Measurements from ENCODE around the gene SDK2. TPM values are rescaled to one million over a fixed set of nuclear protein-coding genes. Genes with fewer than 3 reads are reported as not detected.
A peak's percentile ranks its signal among the peaks of the same experiment; 100 is the strongest.

Gene SDK2
- total RNA-seq, 1 donor from 2014 or later: 1.4 TPM

- H3K4me1 ChIP-seq: peaks cover 80% of the 10 kb centered on the region
- no peak overlapping the region for H3K4me3 ChIP-seq
- DNase-seq (no peak), ATAC-seq (no peak)
- H3K27ac ChIP-seq: no peak overlapping the region
- H3K36me3 ChIP-seq: no peaks in the 10 kb centered on the region
- no peaks in the 10 kb centered on the region for H3K27me3 ChIP-seq (ENCODE audit: low read depth)
- no peaks in the 10 kb centered on the region for H3K9me3 ChIP-seq
- no peak for TF ChIP-seq CTCF (IDR thresholded peaks at IDR 0.05)
- intact Hi-C loops (cut with DNase I): no loop called here
Measured at GRCh38 chr17:73301369-73301768, 342.9 kb downstream of the SDK2 start.

- H3K4me3 ChIP-seq: no peak overlapping the region
- H3K9me3 ChIP-seq: no peaks in the 10 kb centered on the region
- ATAC-seq: peak in 1 of 2 donors; percentile 28
- TF ChIP-seq CTCF (IDR thresholded peaks at IDR 0.05): no peak
- no peaks in the 10 kb centered on the region for H3K36me3 ChIP-seq
- H3K27me3 ChIP-seq (ENCODE audit: low read depth): no peaks in the 10 kb centered on the region
- H3K4me1 ChIP-seq: peaks cover 70% of the 10 kb centered on the region
- no peak overlapping the region for H3K27ac ChIP-seq
- intact Hi-C loops (cut with DNase I): no loop called here
- no peak for DNase-seq
Measured at GRCh38 chr17:73300392-73300791, 343.9 kb downstream of the SDK2 start.

- Histone ChIP-seq H3K9me3 (no peaks in the 10 kb centered on the region), H3K4me3 (no peak overlapping the region), H3K4me1 (peaks cover 63% of the 10 kb centered on the region), H3K27ac (no peak overlapping the region), H3K36me3 (no peaks in the 10 kb centered on the region), H3K27me3 (ENCODE audit: low read depth) (no peaks in the 10 kb centered on the region)
- DNase-seq (no peak), ATAC-seq (peak in 1 of 2 donors; percentile 30)
- intact Hi-C loops (cut with DNase I): no loop called here
- no peak for TF ChIP-seq CTCF (IDR thresholded peaks at IDR 0.05)
Measured at GRCh38 chr17:73297934-73298861, 346.0 kb downstream of the SDK2 start.

GRCh38 chr17:73293480-73293911, 350.7 kb downstream of the SDK2 start:
- peak overlapping the region; percentile 39 for H3K27ac ChIP-seq
- H3K4me1 ChIP-seq: peaks cover 72% of the 10 kb centered on the region
- H3K9me3 ChIP-seq: no peaks in the 10 kb centered on the region
- TF ChIP-seq CTCF (IDR thresholded peaks at IDR 0.05): no peak
- H3K4me3 ChIP-seq: no peak overlapping the region
- H3K27me3 ChIP-seq (ENCODE audit: low read depth): no peaks in the 10 kb centered on the region
- peak; percentile 82 for DNase-seq
- intact Hi-C loops (cut with DNase I): no loop called here
- ATAC-seq: peak; percentile 79 to 82
- H3K36me3 ChIP-seq: no peaks in the 10 kb centered on the region

- H3K4me3 ChIP-seq: no peak overlapping the region
- no peaks in the 10 kb centered on the region for H3K36me3 ChIP-seq
- H3K27ac ChIP-seq: peak overlapping the region; percentile 39
- H3K9me3 ChIP-seq: no peaks in the 10 kb centered on the region
- intact Hi-C loops (cut with DNase I): no loop called here
- ATAC-seq (no peak), DNase-seq (no peak)
- peaks cover 72% of the 10 kb centered on the region for H3K4me1 ChIP-seq
- TF ChIP-seq CTCF (IDR thresholded peaks at IDR 0.05): no peak
- no peaks in the 10 kb centered on the region for H3K27me3 ChIP-seq (ENCODE audit: low read depth)
Measured at GRCh38 chr17:73293031-73293430, 351.2 kb downstream of the SDK2 start.
